Vagina (tissue), 2 donors: Measurements from ENCODE around the gene CADM4.

Experiments
- POLR2A ChIP-seq, 2 donors: fragments of 450-650 bp; IDR thresholded peaks; one replicate each; pipeline ENCODE4 v1.6.1; 2017; ENCODE audit warnings: antibody characterized with exemption in 2 of 2, mild to moderate bottlenecking in 2 of 2, moderate library complexity in 2 of 2
- TF ChIP-seq, protein P1 (sequence below), 3 experiments: fragments of 450-650 bp in 2 of 3; fragments of 200-600 bp in 1 of 3; sonication (generic) in 1 of 3; IDR thresholded peaks; one replicate each; pipeline ENCODE4 v1.5.1; 2017 to 2019; ENCODE audit warnings: antibody characterized with exemption in 3 of 3, mild to moderate bottlenecking in 2 of 3, moderate library complexity in 2 of 3

DNA sequence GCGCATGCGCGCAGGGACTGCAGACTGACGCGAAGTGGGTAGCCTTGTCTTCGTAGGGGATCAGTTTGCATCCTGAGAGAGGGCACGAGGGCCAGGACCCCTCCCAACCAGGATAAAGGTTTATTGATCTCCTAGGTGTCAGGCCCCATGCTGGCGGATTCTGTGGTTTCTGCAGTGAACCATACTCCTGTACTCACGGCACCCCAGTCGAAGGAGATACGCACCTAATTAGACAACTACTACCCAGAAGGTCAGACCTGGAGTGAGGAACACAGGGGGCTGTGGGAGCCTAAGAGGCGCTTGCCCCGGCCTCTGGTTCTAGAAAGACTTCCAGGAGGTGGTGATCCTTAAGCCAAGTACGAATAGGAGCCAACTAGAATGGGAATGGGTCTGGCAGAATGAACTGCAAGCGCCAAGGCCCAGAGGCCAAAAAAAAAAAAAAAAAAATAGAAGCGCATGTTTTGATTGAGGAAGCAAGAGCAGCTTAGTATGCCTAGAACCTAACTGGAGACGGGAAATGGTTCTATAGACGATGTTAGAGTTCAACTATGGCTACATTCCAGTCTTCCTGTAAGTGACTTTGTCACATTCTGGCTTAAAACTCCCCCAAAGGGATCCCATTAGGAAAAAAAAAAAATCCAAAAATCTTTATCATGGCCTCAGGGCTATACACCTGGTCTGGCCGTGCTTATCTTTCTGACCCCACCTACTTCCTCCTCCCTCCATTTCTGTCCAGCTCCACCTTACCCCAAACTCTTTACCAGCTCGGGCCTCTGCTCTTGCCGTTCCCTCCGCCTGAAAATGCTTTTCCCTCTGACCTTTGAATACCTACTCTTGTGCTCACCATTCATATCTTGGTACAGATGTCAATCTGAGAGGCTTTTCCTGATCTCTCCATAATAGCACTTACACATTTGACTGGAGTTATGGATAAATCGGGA, 19.3 kb downstream of the CADM4 start:
- TF ChIP-seq, protein P1, sequence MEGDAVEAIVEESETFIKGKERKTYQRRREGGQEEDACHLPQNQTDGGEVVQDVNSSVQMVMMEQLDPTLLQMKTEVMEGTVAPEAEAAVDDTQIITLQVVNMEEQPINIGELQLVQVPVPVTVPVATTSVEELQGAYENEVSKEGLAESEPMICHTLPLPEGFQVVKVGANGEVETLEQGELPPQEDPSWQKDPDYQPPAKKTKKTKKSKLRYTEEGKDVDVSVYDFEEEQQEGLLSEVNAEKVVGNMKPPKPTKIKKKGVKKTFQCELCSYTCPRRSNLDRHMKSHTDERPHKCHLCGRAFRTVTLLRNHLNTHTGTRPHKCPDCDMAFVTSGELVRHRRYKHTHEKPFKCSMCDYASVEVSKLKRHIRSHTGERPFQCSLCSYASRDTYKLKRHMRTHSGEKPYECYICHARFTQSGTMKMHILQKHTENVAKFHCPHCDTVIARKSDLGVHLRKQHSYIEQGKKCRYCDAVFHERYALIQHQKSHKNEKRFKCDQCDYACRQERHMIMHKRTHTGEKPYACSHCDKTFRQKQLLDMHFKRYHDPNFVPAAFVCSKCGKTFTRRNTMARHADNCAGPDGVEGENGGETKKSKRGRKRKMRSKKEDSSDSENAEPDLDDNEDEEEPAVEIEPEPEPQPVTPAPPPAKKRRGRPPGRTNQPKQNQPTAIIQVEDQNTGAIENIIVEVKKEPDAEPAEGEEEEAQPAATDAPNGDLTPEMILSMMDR (IDR thresholded peaks at IDR 0.05) = no peak
- TF ChIP-seq POLR2A (IDR thresholded peaks at IDR 0.05) = no peak
